ENCODE results near the gene POGZ.
"Not testable (repeated sequence)": the region's sequence is repeated elsewhere in the genome, so short reads cannot be mapped to it uniquely, and the experiment has no call there.

POGZ gene

DNA sequence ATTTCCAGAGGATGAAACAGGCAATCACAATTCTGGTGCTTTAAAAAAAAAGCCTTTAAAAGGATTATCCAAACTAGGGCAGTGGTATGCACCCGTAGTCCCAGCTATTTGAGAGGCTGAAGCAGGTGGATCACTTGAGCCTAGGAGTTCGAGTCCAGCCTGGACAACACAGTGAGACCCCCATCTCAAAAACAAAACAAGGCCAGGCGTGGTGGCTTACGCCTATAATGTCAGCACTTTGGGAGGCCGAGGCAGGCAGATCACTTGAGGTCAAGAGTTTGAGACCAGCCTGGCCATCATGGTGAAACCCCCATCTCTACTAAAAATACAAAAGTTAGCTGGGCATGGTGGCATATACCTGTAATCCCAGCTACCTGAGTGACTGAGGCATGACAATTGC, 25.5 kb downstream of the POGZ start:
- peaks cover 0 to 13% (median 0%) of the 10 kb centered on the region in 5 donors for H3K4me1 ChIP-seq (ENCODE audit: control insufficient read depth in 5 of 5, insufficient read depth in 5 of 5, low read length in 5 of 5)
- H3K36me3 ChIP-seq (ENCODE audit: control insufficient read depth in 5 of 5, insufficient read depth in 5 of 5, low read length in 5 of 5) = peaks cover 11 to 23% (median 16%) of the 10 kb centered on the region in 5 donors
- not testable (repeated sequence) for H3K9ac ChIP-seq (ENCODE audit: low read length in 5 of 5); H3K27me3 ChIP-seq (ENCODE audit: control insufficient read depth in 5 of 5, insufficient read depth in 4 of 5, low read length in 5 of 5); H3K9me3 ChIP-seq (ENCODE audit: control insufficient read depth in 5 of 5, low read length in 5 of 5); H3K27ac ChIP-seq (ENCODE audit: low read depth, low read length); H3K4me3 ChIP-seq (ENCODE audit: low read depth in 1 of 5, low read length in 5 of 5)

DNA sequence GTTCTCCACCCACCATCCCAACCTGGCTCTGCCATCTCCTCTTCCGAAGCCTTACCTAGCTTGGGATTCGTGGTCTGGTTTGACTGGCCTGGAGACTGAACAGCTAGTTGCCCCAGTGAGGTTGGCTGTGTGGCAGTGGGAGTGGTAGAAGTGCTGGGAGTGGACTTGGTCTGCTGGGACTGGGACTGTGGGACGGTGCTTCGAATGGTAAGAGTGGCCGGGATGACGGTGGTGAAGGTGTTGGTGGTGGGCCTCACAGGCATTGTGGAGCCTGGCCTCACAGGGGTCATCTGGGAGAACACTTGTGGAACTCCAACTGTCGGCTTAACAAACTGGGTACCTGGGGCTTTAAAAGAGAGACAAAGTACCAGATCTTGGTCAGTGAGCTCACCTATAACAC, 31.2 kb downstream of the POGZ start:
- Histone ChIP-seq H3K4me3 (ENCODE audit: low read depth in 1 of 5, low read length in 5 of 5) (no peak overlapping the region), H3K27ac (ENCODE audit: low read depth, low read length) (no peak overlapping the region), H3K9ac (ENCODE audit: low read length in 5 of 5) (no peak overlapping the region), H3K36me3 (ENCODE audit: control insufficient read depth in 5 of 5, insufficient read depth in 5 of 5, low read length in 5 of 5) (peaks cover 47 to 63% (median 58%) of the 10 kb centered on the region in 5 donors), H3K9me3 (ENCODE audit: control insufficient read depth in 5 of 5, low read length in 5 of 5) (no peaks in the 10 kb centered on the region), H3K4me1 (ENCODE audit: control insufficient read depth in 5 of 5, insufficient read depth in 5 of 5, low read length in 5 of 5) (peaks cover 0 to 4% (median 0%) of the 10 kb centered on the region in 5 donors), H3K27me3 (ENCODE audit: control insufficient read depth in 5 of 5, insufficient read depth in 4 of 5, low read length in 5 of 5) (no peaks in the 10 kb centered on the region)

DNA sequence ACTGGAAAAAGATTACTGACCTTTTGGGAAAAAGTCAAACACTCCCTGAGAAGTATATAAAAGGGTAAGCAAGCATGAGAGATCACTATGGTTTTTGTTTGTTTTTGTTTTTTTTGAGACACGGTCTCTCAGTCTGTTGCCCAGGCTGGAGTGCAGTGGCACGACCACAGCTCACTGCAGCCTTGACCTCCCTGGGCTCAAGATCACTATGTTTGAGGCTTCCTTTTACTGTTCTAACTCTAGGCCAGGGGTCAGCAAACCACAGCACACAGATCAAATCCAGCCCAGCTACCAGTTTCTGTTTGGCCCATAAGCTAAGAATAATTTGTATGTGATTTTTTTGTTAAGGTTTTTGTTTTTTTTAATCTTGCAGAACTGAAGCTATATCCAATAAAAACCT, 34.2 kb downstream of the POGZ start:
- Histone ChIP-seq H3K4me3 (ENCODE audit: low read depth in 1 of 5, low read length in 5 of 5) (no peak overlapping the region), H3K4me1 (ENCODE audit: control insufficient read depth in 5 of 5, insufficient read depth in 5 of 5, low read length in 5 of 5) (peaks cover 0 to 4% (median 0%) of the 10 kb centered on the region in 5 donors), H3K9ac (ENCODE audit: low read length in 5 of 5) (no peak overlapping the region), H3K9me3 (ENCODE audit: control insufficient read depth in 5 of 5, low read length in 5 of 5) (no peaks in the 10 kb centered on the region), H3K27ac (ENCODE audit: low read depth, low read length) (no peak overlapping the region), H3K27me3 (ENCODE audit: control insufficient read depth in 5 of 5, insufficient read depth in 4 of 5, low read length in 5 of 5) (no peaks in the 10 kb centered on the region), H3K36me3 (ENCODE audit: control insufficient read depth in 5 of 5, insufficient read depth in 5 of 5, low read length in 5 of 5) (peaks cover 58 to 83% (median 77%) of the 10 kb centered on the region in 5 donors)

DNA sequence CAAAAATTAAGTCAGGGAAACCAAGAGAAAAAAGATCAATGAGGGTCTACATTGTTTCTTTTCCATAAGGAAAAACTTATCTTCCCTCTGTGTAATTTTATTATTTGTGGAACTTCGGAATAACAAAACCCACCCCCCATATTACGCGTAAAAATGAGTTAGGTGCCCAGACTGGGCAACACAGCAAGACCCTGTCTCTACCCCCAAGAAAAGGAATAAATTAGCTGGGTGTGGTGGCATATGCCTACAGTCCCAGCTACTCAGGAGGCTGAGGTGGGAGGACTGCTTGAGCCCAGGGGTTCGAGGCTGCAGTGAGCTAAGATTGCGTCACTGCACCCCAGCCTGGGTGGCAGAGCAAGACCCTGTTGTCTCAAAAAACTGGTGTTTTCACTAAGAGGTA, 39.5 kb downstream of the POGZ start:
- peaks cover 0 to 5% (median 0%) of the 10 kb centered on the region in 5 donors for H3K4me1 ChIP-seq (ENCODE audit: control insufficient read depth in 5 of 5, insufficient read depth in 5 of 5, low read length in 5 of 5)
- no peaks in the 10 kb centered on the region for H3K27me3 ChIP-seq (ENCODE audit: control insufficient read depth in 5 of 5, insufficient read depth in 4 of 5, low read length in 5 of 5)
- no peak overlapping the region for H3K4me3 ChIP-seq (ENCODE audit: low read depth in 1 of 5, low read length in 5 of 5)
- H3K9ac ChIP-seq (ENCODE audit: low read length in 5 of 5) = no peak overlapping the region
- no peaks in the 10 kb centered on the region for H3K9me3 ChIP-seq (ENCODE audit: control insufficient read depth in 5 of 5, low read length in 5 of 5)
- H3K36me3 ChIP-seq (ENCODE audit: control insufficient read depth in 5 of 5, insufficient read depth in 5 of 5, low read length in 5 of 5) = peaks cover 39 to 76% (median 64%) of the 10 kb centered on the region in 5 donors
- H3K27ac ChIP-seq (ENCODE audit: low read depth, low read length) = no peak overlapping the region

DNA sequence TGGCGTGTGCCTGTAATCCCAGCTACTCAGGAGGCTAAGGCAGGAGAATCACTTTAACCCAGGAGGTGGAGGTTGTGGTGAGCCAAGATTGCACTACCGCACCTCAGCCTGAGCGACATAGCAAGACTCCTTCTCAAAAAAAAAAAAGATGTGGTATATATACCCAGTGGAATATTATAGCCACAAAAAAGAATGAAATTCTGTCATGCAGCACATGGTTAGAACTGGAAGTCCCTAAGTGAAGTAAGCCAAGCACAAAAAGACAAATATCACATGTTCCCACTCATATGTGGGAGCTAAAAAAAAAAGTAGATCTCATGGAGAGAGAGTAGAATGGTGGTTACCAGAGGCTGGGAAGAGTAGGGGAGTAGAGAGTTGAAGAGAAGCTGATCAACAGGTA, 41.2 kb downstream of the POGZ start:
- Histone ChIP-seq H3K9me3 (ENCODE audit: control insufficient read depth in 5 of 5, low read length in 5 of 5) (no peaks in the 10 kb centered on the region), H3K27ac (ENCODE audit: low read depth, low read length) (no peak overlapping the region), H3K9ac (ENCODE audit: low read length in 5 of 5) (no peak overlapping the region), H3K27me3 (ENCODE audit: control insufficient read depth in 5 of 5, insufficient read depth in 4 of 5, low read length in 5 of 5) (no peaks in the 10 kb centered on the region), H3K36me3 (ENCODE audit: control insufficient read depth in 5 of 5, insufficient read depth in 5 of 5, low read length in 5 of 5) (peaks cover 27 to 69% (median 57%) of the 10 kb centered on the region in 5 donors), H3K4me1 (ENCODE audit: control insufficient read depth in 5 of 5, insufficient read depth in 5 of 5, low read length in 5 of 5) (peaks cover 0 to 5% (median 0%) of the 10 kb centered on the region in 5 donors), H3K4me3 (ENCODE audit: low read depth in 1 of 5, low read length in 5 of 5) (no peak overlapping the region)

DNA sequence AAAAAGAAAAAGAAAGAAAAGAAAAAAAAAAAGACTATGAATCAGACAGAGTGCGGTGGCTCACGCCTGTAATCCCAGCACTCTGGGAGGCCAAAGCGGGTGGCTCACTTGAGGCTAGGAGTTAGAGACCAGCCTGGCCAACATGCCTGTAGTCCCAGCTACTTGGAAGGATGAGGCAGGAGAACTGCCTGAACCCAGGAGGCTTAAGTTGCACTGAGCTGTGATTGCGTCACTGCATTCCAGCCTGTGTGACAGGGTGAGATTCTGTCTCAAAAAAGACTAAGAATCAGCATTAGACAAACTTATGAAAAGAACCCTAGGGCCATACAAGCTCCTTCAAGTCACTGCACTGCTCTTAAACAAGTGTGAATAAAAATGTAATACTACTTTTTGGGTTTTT, 43.1 kb downstream of the POGZ start:
- H3K4me1 ChIP-seq (ENCODE audit: control insufficient read depth in 5 of 5, insufficient read depth in 5 of 5, low read length in 5 of 5) = peaks cover 0 to 5% (median 0%) of the 10 kb centered on the region in 5 donors
- peaks cover 29 to 69% (median 56%) of the 10 kb centered on the region in 5 donors for H3K36me3 ChIP-seq (ENCODE audit: control insufficient read depth in 5 of 5, insufficient read depth in 5 of 5, low read length in 5 of 5)
- H3K9me3 ChIP-seq (ENCODE audit: control insufficient read depth in 5 of 5, low read length in 5 of 5) = no peaks in the 10 kb centered on the region
- H3K27ac ChIP-seq (ENCODE audit: low read depth, low read length) = no peak overlapping the region
- no peaks in the 10 kb centered on the region for H3K27me3 ChIP-seq (ENCODE audit: control insufficient read depth in 5 of 5, insufficient read depth in 4 of 5, low read length in 5 of 5)
- H3K4me3 ChIP-seq (ENCODE audit: low read depth in 1 of 5, low read length in 5 of 5) = no peak overlapping the region
- no peak overlapping the region for H3K9ac ChIP-seq (ENCODE audit: low read length in 5 of 5)

DNA sequence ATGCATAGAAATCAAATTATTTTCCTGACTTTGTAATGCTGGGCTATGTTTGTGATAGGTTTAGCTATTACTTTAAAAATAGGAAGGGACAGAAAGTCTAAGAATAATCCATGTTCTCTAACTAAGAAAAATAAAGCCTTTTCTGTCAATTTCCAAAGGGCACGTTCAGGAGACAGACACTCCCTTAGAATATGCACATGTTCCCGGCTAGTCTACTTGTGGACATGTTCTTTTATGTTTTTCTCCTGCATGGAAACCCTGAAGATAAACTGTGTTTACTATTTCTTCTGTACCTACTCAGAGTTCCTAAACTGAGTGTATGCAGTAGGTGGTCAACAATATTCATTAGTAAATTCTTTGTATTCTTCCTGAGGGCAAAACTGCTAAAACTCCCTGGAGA, 47.4 kb downstream of the POGZ start:
- Histone ChIP-seq H3K4me3 (ENCODE audit: low read depth in 1 of 5, low read length in 5 of 5) (no peak overlapping the region), H3K27me3 (ENCODE audit: control insufficient read depth in 5 of 5, insufficient read depth in 4 of 5, low read length in 5 of 5) (no peaks in the 10 kb centered on the region), H3K9ac (ENCODE audit: low read length in 5 of 5) (no peak overlapping the region), H3K9me3 (ENCODE audit: control insufficient read depth in 5 of 5, low read length in 5 of 5) (no peaks in the 10 kb centered on the region), H3K27ac (ENCODE audit: low read depth, low read length) (no peak overlapping the region), H3K36me3 (ENCODE audit: control insufficient read depth in 5 of 5, insufficient read depth in 5 of 5, low read length in 5 of 5) (peaks cover 48 to 87% (median 74%) of the 10 kb centered on the region in 5 donors), H3K4me1 (ENCODE audit: control insufficient read depth in 5 of 5, insufficient read depth in 5 of 5, low read length in 5 of 5) (peaks cover 0 to 5% (median 0%) of the 10 kb centered on the region in 5 donors)

DNA sequence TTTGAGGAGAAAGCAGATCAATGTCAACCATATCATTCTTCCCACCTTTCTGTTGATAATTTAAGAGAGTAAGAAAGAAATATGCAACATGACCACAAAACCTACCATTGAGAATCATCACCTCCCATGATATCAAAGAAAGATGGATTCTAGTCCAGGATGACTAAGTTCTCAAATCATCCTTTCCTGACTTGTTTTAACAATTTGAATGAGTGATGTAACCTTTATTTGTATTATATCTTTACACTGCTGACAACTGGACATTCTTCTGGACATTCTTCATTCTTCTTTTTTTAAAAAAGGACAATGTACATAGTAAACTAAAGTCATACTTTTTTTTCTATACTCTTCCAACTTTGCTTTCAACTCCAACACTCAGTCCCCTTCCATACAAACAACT, 50.4 kb downstream of the POGZ start:
- Histone ChIP-seq H3K27me3 (ENCODE audit: control insufficient read depth in 5 of 5, insufficient read depth in 4 of 5, low read length in 5 of 5) (no peaks in the 10 kb centered on the region), H3K36me3 (ENCODE audit: control insufficient read depth in 5 of 5, insufficient read depth in 5 of 5, low read length in 5 of 5) (peaks cover 50 to 93% (median 85%) of the 10 kb centered on the region in 5 donors), H3K4me1 (ENCODE audit: control insufficient read depth in 5 of 5, insufficient read depth in 5 of 5, low read length in 5 of 5) (no peaks in the 10 kb centered on the region), H3K9me3 (ENCODE audit: control insufficient read depth in 5 of 5, low read length in 5 of 5) (no peaks in the 10 kb centered on the region), H3K4me3 (ENCODE audit: low read depth in 1 of 5, low read length in 5 of 5) (no peak overlapping the region), H3K27ac (ENCODE audit: low read depth, low read length) (no peak overlapping the region), H3K9ac (ENCODE audit: low read length in 5 of 5) (no peak overlapping the region)

DNA sequence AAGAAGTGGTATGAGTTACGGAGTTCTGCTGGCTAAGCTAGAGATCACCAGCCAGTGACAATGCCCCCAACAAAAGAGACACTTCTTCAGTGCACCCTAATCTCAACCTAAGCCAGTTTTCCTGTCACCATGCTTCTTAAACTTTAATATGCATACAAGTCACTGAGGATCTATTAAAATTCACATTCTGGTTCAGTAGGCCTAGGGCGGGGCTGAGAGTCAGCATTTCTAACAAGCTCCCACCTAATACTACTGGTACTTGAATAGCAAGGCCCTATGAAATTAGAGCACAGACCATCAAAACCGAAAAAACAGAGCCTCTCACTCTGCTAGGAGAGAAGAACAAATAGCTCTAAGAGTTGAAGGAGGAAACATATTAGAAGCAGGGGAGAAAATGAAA, 52.0 kb downstream of the POGZ start:
- Histone ChIP-seq H3K27me3 (ENCODE audit: control insufficient read depth in 5 of 5, insufficient read depth in 4 of 5, low read length in 5 of 5) (no peaks in the 10 kb centered on the region), H3K9ac (ENCODE audit: low read length in 5 of 5) (no peak overlapping the region), H3K4me1 (ENCODE audit: control insufficient read depth in 5 of 5, insufficient read depth in 5 of 5, low read length in 5 of 5) (no peaks in the 10 kb centered on the region), H3K27ac (ENCODE audit: low read depth, low read length) (no peak overlapping the region), H3K36me3 (ENCODE audit: control insufficient read depth in 5 of 5, insufficient read depth in 5 of 5, low read length in 5 of 5) (peaks cover 48 to 96% (median 95%) of the 10 kb centered on the region in 5 donors), H3K9me3 (ENCODE audit: control insufficient read depth in 5 of 5, low read length in 5 of 5) (no peaks in the 10 kb centered on the region), H3K4me3 (ENCODE audit: low read depth in 1 of 5, low read length in 5 of 5) (no peak overlapping the region)

DNA sequence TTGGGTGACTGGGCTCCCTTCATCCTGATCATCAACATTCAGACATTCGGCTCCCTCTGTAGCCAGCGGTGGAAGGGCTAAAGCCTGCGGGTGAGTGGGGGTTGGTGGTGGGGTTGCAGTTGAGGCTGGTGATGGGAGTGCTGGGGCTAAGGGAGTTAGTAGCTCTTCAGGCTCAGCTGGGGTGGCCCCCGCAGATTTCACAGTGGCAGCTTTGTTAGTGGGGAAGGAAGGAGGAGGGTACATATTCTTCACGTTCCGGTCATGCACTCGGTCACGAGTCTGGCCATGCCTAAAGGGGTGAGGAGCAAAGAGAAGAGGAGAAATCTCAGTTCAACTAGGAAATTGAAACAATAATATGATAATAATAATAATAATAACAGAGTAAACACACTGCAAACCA, 53.1 kb downstream of the POGZ start:
- no peak overlapping the region for H3K9ac ChIP-seq (ENCODE audit: low read length in 5 of 5)
- no peaks in the 10 kb centered on the region for H3K27me3 ChIP-seq (ENCODE audit: control insufficient read depth in 5 of 5, insufficient read depth in 4 of 5, low read length in 5 of 5)
- H3K4me3 ChIP-seq (ENCODE audit: low read depth in 1 of 5, low read length in 5 of 5) = no peak overlapping the region
- H3K4me1 ChIP-seq (ENCODE audit: control insufficient read depth in 5 of 5, insufficient read depth in 5 of 5, low read length in 5 of 5) = peaks cover 0 to 2% (median 1%) of the 10 kb centered on the region in 5 donors
- no peaks in the 10 kb centered on the region for H3K9me3 ChIP-seq (ENCODE audit: control insufficient read depth in 5 of 5, low read length in 5 of 5)
- no peak overlapping the region for H3K27ac ChIP-seq (ENCODE audit: low read depth, low read length)
- peaks cover 42 to 96% (median 95%) of the 10 kb centered on the region in 5 donors for H3K36me3 ChIP-seq (ENCODE audit: control insufficient read depth in 5 of 5, insufficient read depth in 5 of 5, low read length in 5 of 5)
